Posterior vena cava (tissue), 2 donors: ENCODE results near the gene HIVEP3. TPM values are rescaled to one million over a fixed set of nuclear protein-coding genes. Genes with fewer than 3 reads are reported as not detected.

ENCODE experiments used
- total RNA-seq, 2 donors: library from RNA; stranded (reverse); fragmentation: NEBNext Ultra II Directional; extraction: Animal tissue kit (Norgen Biotek cat#: 25700); gene quantifications; one replicate each; pipeline ENCODE4 v1.2.1, GENCODE V29; 2021
- donor health status: DM: yes; HTN: yes; CAD: no.
- donor health status: DM: yes; HTN: yes; CAD: no.

The HIVEP3 gene
- total RNA-seq, 2 donors from 2014 or later = 4.1 to 5.5 TPM

Other genes starting within 250 kb of the HIVEP3 start
- gene GUCA2B, start 234.5 kb upstream of the HIVEP3 start, total RNA-seq = not detected
- gene GUCA2A, start 245.8 kb upstream of the HIVEP3 start, total RNA-seq = not detected